Stimulated activated CD4-positive, alpha-beta T cell treated with anti-CD3 and anti-CD28 coated beads, Interleukin-4, amount 100 ng/mL, for 4 hours (primary cell): Measurements from ENCODE around the gene KCNMA1.
"Not testable (repeated sequence)": the region's sequence is repeated elsewhere in the genome, so short reads cannot be mapped to it uniquely, and the experiment has no call there.

Experiments
- DNase-seq, 2 experiments: peaks; one replicate each; pipeline ENCODE4 v3.0.0-alpha.2; 2020

KCNMA1 gene

DNA sequence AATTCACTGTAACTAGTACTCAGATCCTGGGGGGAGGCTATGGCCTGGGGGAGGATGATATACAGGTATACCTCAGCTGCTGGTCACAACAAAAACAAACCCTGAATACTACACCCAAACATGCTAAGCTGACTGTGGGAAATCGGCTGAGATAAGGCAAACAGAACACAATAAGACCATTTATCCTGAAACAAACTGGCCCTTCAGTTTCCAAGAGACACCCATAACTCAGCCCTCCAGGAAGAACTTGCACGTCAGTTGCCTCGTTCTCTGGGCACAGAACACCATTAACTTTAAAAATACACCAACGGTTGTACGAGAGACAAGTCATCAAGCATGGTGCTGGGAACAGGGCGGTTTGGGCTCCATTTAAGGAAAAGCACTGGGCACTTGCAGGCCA lies 24.1 kb upstream of the KCNMA1 start:
- no peak for DNase-seq

DNA sequence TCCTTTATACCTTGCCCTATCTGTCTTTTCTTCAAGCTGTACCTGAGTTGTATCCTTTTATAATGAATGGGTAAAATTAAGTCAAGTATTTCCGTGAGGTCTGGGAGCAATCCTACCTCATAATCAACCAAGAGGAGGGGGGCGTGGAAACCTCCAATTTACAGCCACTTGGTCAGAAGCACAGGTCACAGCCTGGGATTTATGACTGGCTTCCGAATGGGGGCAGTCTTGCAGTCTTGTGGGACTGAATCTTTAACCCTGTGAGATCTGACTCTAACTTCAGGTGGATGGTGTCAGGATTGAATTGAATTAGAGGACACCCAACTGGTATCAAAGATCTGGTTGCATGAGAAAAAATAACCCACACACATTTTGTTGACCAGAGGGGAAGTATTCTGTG lies 23.5 kb upstream of the KCNMA1 start:
- no peak for DNase-seq

DNA sequence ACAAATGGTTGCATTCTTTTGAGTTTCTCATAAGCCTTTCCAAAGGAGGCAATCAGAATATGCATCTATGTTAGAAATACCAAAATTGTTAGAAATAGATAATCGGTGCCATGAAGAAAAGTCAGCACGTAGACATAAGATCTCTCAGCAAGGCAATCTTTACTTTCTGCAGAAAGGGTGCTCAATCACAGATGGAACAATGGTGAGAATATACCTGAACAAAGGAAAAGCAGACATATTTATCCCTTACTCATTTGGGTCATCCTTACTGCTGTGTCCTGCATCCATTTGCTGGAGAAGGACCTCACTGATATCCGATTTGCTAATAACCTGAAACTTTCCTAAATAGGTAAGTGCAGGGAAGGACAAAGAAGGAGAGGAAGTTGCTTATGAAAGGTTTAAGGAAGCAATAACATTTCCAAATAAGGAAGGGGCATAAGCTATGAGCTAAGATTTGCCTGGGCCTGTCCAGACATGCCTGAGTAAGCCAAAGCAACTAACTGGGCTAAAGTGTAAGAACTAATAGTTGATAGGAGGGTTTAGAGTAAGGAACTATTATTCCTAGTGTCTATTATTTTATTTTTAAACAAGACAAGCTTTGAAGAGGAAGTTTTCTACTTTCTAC lies 21.6 kb upstream of the KCNMA1 start:
- not testable (repeated sequence) for DNase-seq

DNA sequence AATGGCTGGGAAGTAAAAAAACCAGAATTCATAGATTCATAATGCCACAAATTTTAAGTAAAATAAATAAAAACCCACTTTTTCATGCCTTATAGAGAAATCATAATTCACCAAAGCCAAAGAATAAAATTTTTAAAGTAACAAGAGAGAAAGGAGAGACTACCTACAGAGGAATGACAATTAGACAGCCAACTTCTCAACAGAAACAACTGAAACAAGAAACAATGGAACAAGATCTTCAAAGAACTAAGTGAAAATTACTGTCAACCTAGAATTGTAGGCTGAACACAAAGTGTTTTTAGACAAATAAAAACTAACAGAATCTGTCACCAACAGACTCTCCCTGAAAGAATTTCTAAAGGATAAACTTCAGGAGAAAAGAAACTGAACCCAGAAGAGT lies 15.6 kb upstream of the KCNMA1 start:
- no peak for DNase-seq

DNA sequence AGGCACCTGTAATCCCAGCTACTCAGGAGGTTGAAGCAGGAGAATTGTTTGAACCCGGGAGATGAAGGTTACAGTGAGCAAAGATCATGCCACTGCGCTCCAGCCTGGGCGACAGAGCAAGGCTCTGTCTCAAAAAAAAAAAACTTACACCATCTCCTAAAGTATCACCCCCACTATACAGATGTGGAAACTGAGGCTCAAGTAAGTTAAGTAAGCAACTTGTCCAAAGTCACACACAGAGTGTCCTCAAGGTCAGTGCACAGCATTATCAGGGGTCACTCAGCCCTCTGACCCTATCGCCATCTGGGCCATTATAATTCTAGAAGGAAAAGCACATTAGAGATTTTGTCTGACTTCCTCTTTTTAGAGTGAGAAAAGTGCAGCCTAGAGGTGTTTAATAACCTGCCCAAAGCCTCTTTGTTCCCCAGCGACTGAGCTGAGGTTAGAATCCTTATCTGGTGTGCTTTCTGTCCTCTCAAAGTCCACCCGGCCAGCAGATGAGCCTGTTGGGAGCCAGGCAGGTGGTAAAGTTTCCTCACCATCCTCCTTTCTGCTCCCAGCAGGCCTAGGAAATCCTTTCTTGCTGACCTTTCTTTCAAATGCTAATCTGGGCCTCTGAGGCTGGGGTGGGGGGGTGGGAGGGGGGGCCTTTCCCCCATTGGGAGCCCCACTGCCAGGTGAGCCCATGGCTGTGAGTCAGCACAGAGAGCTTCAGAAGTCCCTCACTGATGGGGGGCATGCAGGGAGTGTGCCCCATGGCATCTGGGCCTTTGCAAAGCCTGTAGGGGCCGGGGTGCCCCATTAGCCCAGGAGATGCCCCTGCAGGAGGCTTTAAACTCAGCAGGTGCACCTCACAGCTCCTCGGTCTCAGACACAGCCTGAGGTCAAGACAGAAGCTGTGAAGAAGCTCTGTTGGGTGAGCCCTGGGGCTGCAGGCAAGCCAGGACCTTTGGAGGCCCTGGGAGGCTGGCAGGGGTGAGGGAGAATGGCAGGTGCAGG lies 12.0 kb upstream of the KCNMA1 start:
- DNase-seq: no peak

DNA sequence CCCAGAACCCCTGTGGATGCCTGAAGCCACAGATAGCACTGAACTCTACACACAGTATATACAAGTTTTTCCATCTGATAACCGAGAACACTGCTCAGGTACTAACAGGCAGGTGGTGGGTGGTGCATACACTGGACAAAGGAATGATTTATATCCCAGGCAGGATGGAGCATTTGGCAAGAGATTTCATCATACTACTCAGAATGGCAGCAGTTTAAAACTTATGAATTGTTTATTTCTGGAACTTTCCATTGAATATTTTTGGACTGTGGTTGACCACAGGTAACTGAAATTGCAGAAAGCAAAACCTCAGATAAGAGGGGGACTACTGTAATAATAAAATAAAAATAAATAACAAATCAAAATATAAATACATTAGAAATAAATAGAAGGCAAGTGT lies 10.9 kb upstream of the KCNMA1 start:
- no peak for DNase-seq

DNA sequence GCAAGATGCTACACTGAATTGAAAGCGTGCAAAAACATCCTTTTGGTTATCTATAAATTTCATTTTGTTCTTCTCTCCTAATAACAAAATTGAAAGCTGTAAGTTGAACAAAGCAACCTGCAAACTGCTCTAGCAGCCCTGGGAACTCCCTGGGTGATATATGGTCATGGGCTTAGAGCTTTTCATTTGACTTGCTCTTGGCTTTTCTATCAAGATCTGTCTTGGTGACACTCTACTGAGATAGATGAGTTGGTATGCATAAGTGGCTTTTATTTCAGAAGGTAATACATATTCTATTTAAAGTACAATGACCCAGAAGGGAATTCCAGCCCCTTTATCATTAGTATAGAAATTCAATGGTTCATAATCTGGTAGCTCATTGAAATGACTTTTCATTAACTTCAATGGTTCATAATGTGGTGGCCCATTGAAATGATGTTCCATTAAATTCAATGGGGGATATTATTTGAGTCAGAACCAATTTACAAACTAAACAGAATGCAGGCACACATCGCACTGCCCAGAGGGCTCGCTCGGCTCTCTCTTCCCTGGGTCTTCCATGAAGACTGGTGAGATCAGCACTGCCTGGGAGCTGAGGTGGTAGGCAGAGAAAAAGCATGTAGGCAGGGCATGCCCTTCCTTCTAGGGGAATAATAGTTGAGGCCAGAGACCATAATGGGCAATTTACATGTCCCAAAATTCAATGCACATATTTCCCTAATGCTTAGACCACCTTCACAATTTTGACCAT lies 10.1 kb upstream of the KCNMA1 start:
- no peak for DNase-seq

DNA sequence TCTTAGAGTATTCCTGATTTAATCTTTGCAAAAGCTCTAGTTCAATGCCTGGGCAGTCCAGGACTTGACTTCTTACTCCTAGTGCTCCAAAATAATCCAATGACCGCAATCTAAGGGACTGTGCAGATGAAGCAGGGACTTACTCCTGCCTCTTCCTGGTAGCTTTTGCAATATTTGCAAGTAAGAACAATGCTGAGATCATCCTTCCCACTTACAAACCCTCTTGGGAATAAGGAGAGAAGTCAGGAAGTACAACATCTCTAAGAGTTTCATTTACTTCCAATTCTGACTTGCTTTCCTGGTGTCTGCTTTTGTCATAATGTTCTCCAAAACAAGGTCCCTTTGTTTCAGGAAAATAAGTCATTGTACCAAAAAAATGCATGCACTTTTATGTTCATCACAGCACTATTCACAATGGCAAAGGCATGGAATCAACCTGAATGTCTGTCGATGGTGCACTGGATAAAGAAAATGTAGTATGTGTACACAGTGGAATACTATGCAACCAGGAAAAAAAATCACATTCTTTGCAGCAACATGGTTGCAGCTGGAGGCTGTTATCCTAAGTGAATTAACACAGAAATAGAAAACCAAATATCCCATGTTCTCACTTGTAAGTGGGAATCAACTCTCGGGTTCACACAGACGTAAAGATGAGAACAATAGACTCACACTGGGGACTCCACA lies 7.1 kb upstream of the KCNMA1 start:
- DNase-seq: no peak

DNA sequence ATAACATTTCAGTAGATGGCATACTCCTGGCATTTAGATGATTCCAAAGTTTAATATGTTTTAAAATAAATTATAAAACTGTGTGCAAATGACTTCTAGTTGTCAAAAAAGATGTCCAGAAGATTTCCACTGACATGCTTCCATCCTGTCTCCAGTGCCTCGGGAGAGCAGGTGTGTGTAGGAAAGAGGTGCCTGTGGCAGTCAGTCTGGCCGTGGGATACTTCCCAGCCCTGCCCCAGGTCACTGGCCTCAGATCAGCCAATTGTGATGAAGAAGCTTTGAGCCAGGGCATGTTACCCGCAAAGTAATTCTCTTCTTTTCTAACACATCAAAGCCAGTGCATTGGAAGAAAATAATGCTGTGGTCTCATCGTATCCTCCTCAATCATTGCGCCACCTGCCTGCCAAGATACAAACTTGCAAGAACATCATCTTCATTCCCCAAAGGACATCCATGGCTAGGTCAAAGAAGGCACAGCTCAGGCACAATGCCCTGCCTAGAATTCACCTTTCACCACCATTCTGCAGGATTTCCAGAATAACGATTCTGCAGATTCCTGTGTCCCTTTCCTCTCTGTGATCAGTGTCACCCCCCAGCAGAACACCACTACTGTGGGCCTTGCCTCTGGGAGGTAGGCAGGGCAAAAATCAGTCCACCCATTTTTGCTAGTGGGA lies 6.3 kb upstream of the KCNMA1 start:
- no peak for DNase-seq

DNA sequence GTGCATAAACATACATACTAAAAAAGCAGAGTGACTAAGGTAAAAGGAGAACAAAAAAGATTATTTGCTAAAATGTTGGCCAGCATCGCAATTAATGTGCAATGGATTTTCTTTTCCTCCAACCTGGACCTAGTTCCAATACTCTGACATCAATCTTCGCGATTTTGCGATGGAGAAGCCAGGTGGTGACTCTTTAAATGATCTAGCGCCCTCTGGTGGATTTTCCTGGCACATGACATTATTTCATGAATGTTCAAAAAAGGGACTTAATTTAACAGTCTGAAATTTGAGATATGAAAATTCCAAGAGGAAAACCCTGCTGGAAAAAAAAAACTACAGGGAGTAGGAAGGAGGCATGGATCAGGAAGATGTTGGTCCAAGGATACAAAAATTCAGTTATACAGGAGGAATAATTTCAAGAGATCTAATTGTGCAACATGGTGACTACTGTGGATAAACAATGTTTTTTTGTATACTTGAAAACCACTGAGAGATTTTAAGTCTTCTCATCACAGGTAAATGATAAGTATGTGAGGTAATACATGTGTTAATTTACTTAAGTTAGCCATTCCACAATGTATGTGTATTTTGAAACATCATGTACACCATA lies 4.3 kb upstream of the KCNMA1 start:
- peak; percentile 10 for DNase-seq

DNA sequence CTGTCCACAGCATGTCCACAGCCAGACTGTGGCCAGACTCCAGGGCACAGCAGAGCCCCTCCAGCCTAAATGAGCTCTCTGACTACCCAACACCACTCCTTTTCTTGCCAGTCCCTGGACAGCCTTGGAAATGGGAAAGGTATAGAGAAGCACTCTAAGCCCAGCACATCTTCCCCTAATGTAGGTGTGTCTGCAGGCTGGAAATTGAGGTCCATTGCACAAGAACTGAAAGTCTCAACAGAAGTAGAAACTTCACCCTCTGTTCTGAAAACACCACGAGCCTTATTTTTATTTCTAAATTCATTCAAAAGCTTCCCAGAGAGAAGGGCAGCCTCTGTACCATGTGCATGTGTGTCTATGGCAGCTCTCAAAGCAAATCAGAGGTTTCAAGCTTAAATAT lies 3.7 kb upstream of the KCNMA1 start:
- no peak for DNase-seq

DNA sequence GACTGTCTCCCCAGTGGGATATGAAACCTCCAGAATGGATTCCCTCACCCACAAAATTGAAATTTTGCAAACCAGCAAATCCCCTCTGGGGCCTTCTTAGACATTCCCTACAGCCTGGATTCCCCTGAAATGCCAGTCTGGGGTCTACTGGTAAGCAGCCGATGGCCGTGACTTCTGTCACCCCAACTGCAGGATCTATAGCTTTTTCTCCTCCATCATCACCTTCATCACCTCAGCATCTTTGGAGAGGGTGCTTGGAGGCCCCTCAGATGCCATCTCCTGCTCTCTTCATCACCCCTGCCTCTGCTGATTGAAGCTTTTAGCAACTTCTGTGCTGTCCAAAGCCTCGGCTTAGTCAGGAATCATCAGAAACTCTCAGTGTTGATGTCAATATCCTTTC lies 2.6 kb upstream of the KCNMA1 start:
- no peak for DNase-seq

DNA sequence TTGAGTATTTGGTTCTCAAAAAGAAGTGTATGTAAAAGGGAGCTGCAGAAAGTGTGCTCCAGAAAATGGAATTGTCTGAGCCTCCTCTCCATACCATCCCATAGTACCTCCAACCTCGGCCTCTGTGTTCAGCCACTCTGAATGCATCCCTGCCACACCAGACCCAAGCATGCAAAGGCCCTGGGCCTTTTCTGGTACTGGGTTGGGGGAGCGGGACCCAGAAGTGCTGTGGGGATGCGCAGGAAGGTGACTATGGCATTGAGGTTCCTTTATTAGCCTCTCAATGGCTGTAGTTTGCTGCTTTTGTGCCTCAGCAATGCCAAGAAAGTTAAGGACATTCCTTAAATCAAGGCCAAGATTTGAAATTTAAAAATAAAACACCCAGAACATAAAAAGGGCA lies 2.1 kb upstream of the KCNMA1 start:
- DNase-seq: no peak

DNA sequence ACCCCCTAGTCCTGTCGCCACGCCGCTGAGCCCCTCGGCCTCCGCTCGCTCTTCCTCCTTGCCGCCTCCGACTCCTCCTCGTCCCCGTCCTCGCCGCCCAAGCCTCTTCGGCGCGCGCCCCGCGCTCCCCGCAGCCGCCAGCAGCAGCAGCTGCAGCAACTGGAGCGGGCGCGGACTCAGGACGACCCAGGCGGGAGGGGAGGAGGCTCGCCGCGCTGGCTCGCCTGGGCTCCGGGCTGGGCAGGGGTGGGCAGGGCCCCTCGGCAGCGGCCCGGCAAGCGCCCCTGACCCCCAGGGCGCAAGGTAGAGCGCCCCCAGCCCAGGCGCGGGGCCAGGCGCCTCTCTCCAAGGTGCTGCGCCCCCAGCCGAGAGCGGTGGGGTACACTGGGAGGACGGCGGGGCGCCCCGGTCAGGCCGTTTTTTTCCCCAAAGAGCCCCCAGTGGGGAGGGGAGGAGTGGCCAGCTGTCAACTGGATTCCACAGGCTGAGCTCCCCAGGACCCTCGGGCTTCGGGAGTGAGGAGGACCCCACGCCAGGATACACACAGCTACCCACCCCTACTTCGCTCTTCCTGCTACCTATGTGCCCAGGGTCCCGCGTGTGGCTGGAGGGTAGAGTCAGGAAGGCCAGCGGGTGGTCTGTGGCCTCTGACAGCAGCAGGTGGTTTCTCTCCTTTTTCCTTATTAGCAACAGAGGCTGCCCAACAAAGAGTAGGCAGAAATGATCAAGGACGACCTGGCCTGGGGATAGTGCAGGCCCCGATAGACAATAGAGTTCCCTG lies 903 bp upstream of the KCNMA1 start:
- no peak for DNase-seq

DNA sequence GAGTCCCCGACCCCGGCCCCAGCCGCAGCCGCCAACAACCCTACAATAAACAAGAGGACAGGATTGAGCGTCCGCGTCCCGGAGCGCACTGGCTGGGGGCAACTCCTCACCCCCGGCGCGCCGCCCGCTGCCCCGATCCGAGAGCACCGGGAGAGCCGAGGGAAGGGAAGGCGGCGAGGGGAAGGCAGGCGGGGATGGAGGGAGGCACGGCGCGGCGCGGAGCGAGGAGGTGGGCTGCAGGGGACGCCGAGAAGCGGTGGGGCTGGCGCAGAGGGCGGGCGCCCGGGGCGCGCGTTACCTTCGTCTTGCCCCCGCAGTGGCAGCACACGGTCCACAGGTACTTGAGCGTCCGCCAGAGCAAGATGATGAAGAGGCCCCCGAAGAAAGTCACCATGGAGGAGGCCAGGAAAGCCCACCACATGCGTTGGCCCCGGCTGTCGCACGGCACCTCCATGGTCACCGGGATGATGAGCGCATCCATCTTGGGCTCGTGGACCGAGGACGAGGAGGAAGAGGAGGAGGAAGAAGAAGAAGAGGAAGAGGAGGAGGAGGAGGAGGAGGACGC lies 559 bp downstream of the KCNMA1 start:
- no peak for DNase-seq

DNA sequence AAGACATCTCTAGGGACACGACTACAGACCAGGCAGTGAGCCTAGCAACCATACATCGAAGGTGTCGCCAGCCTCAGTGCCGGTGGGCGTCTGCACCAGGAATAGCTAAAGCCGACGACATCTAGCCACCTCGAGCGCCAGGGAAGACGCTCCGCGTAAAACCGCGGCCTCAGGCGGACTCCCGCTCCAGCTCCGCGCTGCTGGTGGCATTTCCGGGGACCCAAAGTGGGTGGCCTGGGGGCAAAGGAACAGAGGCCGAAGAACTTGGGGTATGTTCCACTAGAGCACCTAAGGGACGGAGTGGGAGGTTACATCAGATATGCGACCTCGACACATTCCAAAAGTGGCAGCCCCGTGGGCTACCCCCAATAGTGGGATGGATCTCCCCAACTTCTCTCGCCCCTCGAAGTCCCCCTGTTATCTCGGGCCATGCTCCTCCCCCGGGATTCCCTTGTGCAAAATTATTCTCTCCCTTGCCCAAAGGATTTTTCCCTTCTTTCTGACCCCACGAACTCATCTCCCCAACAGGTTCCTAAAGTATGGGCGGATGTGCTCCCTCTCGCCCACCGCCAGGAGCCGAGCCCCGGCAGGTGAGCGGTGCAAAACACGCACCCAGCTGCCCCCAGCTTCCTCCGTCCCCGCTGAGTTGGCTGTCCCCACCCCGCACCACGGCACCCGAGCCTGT lies 1.2 kb downstream of the KCNMA1 start:
- DNase-seq: no peak

DNA sequence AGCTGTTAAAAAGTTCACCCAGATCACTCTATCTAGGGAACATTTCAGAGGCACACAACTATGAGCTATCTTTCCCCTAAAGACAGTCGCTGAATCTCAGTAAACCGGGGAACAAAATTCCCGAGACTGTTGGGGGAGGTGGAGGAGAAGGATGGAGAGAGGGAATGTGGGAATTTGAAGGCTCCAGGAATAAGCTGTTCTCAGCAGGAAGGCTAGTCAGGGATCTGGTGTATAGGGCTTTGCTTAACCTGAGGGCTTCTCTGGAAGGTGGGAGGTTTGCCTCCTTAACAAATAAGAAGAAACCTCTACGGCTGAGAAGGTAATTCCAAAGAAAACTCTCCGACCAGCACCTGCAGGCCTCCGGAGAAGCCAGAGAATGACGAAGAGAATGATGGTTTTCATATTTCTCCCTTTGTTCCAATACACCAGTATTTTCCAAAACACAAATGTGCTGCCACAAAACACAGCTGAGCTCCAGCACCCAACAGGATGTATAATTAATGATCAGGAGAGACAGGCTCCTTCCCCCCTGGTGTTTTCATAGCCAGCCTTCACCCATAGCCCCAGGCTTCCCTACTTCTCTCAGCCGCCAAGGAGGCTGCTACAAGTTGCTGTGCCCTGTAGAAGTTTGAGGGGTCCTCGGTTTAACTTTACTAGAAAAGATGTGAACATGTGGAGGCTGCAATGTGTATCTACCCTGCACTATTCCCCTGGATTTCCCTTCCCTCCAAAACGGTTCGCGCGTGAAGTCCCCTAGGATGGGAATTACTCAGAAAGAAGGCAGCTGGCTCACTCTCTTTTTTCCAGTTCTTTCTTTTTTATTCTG lies 2.0 kb downstream of the KCNMA1 start:
- no peak for DNase-seq

DNA sequence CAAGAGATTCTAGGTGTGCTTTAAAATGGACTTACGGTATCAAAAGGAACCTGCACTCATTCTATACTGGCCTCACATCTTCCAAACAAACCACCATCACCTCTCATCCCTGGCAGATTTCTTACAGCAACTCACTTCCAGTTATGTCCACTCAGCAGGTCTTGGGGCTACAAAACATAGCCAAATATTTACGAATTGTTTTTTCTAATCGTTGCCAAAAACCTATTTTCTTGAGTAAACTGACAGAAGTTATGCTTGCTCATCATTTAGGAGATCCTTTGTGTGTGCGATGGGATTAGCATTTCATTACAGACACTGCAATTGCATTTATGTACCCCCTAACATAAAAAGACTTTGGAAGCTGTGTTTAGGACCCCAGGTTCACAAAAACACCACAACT lies 2.7 kb downstream of the KCNMA1 start:
- no peak for DNase-seq

DNA sequence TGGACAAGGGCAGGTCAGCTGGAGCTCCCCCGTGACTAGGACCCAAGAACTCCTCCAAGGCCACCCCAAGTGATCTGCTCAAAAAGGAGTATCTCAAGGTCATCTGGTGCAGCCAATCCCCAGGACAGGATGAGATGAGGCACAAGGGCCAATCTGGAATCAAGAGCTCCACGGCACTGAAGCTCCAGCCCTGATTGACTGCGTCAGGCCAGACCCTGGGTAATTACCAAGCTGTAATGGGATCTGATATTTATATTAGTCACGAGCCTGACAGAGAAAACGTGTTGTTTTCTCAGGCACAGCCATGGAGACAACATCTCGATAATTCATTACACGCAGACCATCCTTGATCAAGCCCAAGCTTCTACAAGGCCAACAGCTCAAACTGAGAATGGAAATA lies 4.2 kb downstream of the KCNMA1 start:
- DNase-seq: no peak
